HG03039 (cell line): ENCODE measurements around the gene SCGB2B2.
"Not testable (repeated sequence)": the region's sequence is repeated elsewhere in the genome, so short reads cannot be mapped to it uniquely, and the experiment has no call there.

Source experiments
- ATAC-seq: cut with Tn5 transposase; IDR thresholded peaks from one replicate; pipeline ENCODE4 v1.9.1; 2021; ENCODE audit warnings: mild to moderate bottlenecking, moderate library complexity; ENCODE audit not compliant: unreplicated experiment

Gene SCGB2B2

GRCh38 chr19:34676697-34677385, at the start of gene SCGB2B2:
TSS of gene SCGB2B2 (minus strand) at chr19:34677159. CDS start at chr19:34594563, 82,596 bp downstream.
- ATAC-seq, result peak; percentile 40

GRCh38 chr19:34725400-34725799, 48.4 kb upstream of the SCGB2B2 start:
- ATAC-seq, result no peak

- ATAC-seq, result no peak
Measured at GRCh38 chr19:34722353-34722752, 45.4 kb upstream of the SCGB2B2 start.

- no peak for ATAC-seq
Measured at GRCh38 chr19:34715357-34715756, 38.4 kb upstream of the SCGB2B2 start.

GRCh38 chr19:34713262-34713637, 36.3 kb upstream of the SCGB2B2 start:
- ATAC-seq, result no peak

- no peak for ATAC-seq
Measured at GRCh38 chr19:34712395-34713261, 35.7 kb upstream of the SCGB2B2 start.

GRCh38 chr19:34711890-34712289, 34.9 kb upstream of the SCGB2B2 start:
- ATAC-seq, result no peak

GRCh38 chr19:34707661-34708060, 30.7 kb upstream of the SCGB2B2 start:
- no peak for ATAC-seq

GRCh38 chr19:34692549-34692948, 15.6 kb upstream of the SCGB2B2 start:
- no peak for ATAC-seq

- no peak for ATAC-seq
Measured at GRCh38 chr19:34690372-34690771, 13.4 kb upstream of the SCGB2B2 start.

- ATAC-seq, result no peak
Measured at GRCh38 chr19:34688592-34688991, 11.6 kb upstream of the SCGB2B2 start.

- ATAC-seq, result no peak
Measured at GRCh38 chr19:34687348-34687747, 10.4 kb upstream of the SCGB2B2 start.

GRCh38 chr19:34686455-34686854, 9.5 kb upstream of the SCGB2B2 start:
- ATAC-seq, result no peak

- ATAC-seq, result not testable (repeated sequence)
Measured at GRCh38 chr19:34685266-34685665, 8.3 kb upstream of the SCGB2B2 start.

GRCh38 chr19:34681478-34681877, 4.5 kb upstream of the SCGB2B2 start:
- ATAC-seq, result no peak

GRCh38 chr19:34678421-34678820, 1.5 kb upstream of the SCGB2B2 start:
- ATAC-seq, result no peak

- no peak for ATAC-seq
Measured at GRCh38 chr19:34678085-34678412, 1.1 kb upstream of the SCGB2B2 start.

GRCh38 chr19:34677386-34678084, 576 bp upstream of the SCGB2B2 start, which contains the start of gene ZNF302:
TSS of gene ZNF302 (plus strand) at chr19:34677678. CDS start at chr19:34678805, 1,127 bp downstream.
- ATAC-seq, result peak; percentile 82

- no peak for ATAC-seq
Measured at GRCh38 chr19:34675919-34676318, 1.0 kb downstream of the SCGB2B2 start.

- no peak for ATAC-seq
Measured at GRCh38 chr19:34675250-34675649, 1.7 kb downstream of the SCGB2B2 start.

GRCh38 chr19:34673590-34673989, 3.4 kb downstream of the SCGB2B2 start:
- no peak for ATAC-seq

GRCh38 chr19:34671972-34672371, 5.0 kb downstream of the SCGB2B2 start:
- no peak for ATAC-seq
